ENCODE results near the gene CTDNEP1.

- TF ChIP-seq EZH2 (IDR thresholded peaks at IDR 0.05) (no peak), POLR2AphosphoS5 (IDR thresholded peaks at IDR 0.05; ENCODE audit: borderline replicate concordance, low read depth, low read length) (no peak), FOXP2 (optimal IDR thresholded peaks at IDR 0.05; ENCODE audit: control extremely low read depth, extremely low read length, insufficient read depth) (no peak)
These were observed 2.7 kb downstream of the CTDNEP1 start for GRCh38 chr17:7248796-7249195.
